ENCODE data around the gene PLOD3. TPM values are rescaled to one million over a fixed set of nuclear protein-coding genes. Genes with fewer than 3 reads are reported as not detected.

Gene PLOD3
- total RNA-seq, 2 experiments from 2014 or later = 18.8 to 19.7 TPM

DNA sequence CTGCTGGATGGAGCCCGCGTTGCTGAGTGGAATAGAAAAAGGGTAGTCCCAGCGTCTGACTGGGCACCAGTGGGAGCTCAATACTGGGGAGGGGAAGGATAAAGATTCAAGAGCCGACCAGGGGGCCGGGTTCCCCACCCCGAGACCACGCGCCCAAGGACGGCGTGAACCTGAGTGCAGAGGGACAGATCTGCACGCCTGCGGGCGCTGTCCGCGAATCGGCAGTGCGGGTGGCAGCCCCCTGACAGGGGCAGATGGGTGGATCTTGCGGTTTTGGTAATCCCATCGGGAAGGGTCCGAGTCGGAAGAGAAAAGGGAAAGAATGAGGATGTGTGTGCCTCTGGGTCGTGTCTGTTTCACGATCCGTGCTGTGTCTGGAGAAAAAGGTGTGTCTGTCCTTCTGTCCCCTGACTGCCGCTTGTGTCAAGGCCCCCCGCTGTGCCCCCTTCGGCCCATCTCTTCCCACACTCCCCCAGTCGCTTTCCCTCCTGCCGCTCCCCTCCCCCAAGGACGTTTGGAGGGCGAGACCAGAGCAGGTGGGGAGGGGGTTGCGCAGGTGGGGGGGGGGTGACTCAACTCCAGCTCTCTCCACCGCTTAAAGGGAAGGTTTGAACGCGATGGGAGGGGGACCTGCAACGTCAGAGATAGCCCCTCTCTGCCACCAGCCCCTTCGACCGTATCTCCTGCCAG lies 51.3 kb downstream of the PLOD3 start:
- Mint-ChIP-seq H3K27ac (no peak overlapping the region), H3K27me3 (ENCODE audit: low read depth) (peaks cover 66% of the 10 kb centered on the region), H3K4me3 (peak overlapping the region; percentile 77), H3K9me3 (no peaks in the 10 kb centered on the region), H3K4me1 (ENCODE audit: low read depth) (peaks cover 66% of the 10 kb centered on the region), H3K36me3 (ENCODE audit: low read depth) (peaks cover 3% of the 10 kb centered on the region)
- DNase-seq = no peak
- CTCF ChIA-PET = interaction anchor here (1.0 to 1.4 kb wide), 4 partner anchors 22 to 277 kb away, joined by 3 to 8 read pairs (median 3); partner anchors contain the start of genes IFT22 and UFSP1
- intact Hi-C loops (cut with micrococcal nuclease) = loop anchor here (1.0 to 10.0 kb wide), 4 partner anchors 8 to 271 kb away; partner anchors contain the start of genes ACHE, AP1S1 and IFT22

DNA sequence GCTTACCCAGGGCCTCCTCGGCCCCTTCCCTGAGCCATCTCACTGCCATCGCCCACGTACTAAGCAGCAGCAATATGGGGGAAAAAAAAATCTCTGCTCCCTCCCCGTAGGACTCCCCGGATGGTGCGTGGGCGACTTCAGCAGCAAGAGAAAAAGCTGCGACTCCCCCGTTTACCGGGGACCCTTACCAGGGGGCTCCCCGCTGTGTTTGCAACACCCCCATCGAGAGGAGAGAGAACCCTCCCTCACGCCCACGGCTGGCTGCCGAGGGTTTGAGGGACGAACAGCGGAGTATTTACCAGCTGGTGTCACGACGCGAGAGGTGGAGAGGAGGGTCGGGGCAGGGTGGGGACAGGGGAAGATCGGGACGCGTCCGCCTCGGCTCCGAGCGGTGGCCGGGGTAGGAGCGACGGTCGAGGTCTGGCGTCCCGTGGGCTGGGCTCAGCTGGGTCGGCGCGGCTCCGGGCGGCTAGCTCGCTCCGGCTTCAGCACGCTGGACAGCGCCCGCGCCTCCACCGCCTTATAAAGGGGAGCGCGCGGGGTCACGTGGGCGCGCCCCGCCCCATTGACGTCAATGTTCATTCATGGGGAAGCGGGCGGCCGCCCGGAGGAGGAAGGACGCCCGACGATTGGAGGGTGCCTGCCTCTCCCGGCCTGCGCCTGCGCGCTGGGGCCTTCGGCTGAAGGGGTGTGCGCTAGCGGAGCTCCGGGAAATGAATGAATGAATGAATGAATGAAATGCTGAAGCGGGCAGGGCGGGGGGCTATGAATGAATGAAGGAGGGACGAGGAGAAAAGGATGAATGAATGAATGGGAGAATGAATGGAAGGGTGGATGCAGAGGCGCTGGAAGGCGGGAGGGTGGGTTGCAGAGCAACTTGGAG lies 52.1 kb downstream of the PLOD3 start, which contains the start of gene VGF:
Gene VGF, minus strand, starts transcription at position 495 of the 883 bp plus-strand sequence. CDS start 726 bp downstream, outside the sequence.
- H3K27me3 Mint-ChIP-seq (ENCODE audit: low read depth) = peaks cover 58% of the 10 kb centered on the region

DNA sequence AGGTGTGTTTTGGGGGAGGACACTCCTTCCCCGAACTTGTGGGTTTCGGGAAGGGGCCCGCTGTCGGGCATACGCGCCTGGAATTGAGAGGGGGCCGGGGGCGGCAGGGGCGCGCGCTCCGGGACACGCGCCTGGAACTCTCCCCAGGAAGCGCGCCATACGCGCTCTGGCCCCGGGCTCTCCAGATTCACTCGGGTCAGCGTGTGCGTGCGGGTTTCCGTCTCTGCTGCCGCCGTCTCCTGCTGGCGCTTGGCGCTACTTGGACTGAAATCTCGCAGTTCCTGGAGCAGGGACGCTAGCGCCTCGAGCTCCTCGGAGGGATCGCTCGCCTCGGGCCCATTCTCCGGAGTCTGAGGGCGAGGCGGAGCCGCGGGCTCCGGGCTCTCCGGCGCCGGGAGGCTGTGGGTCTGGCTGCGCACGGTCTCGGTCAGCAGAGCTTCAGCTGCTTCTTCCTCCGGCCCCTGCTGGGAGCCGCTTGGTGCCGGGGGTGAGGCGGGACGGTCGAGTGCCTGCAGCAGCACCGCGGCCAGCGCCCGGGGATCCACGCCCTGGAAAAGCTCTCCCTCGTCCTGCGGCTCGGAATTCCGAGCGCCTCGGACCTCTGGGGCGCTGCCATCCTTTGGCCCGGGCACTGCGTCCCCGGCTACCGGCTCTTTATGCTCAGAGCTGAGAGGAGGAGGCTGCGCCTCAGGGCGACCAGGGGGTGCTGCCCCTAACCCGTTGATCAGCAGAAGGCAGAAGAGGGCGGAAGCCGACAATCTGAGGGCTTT lies 53.1 kb downstream of the PLOD3 start:
- DNase-seq = no peak
- H3K27ac Mint-ChIP-seq = no peak overlapping the region
- peaks cover 8% of the 10 kb centered on the region for H3K36me3 Mint-ChIP-seq (ENCODE audit: low read depth)
- no peak overlapping the region for H3K4me3 Mint-ChIP-seq
- peaks cover 48% of the 10 kb centered on the region for H3K4me1 Mint-ChIP-seq (ENCODE audit: low read depth)
- H3K27me3 Mint-ChIP-seq (ENCODE audit: low read depth) = peaks cover 50% of the 10 kb centered on the region
- CTCF ChIA-PET = no interaction called here
- H3K9me3 Mint-ChIP-seq = no peaks in the 10 kb centered on the region
- intact Hi-C loops (cut with micrococcal nuclease) = loop anchor here (10.0 kb wide), 1 partner anchor 269 kb away; the partner anchor contains the start of gene ACHE

More for the DNA sequence above, 52.1 kb downstream of the PLOD3 start, which contains the start of gene VGF:
- DNase-seq = peak; percentile 95
- Mint-ChIP-seq H3K4me3 (peak within 1 kb of the TSS; percentile 77), H3K36me3 (ENCODE audit: low read depth) (peaks cover 4% of the 10 kb centered on the region), H3K27ac (no peak within 1 kb of the TSS), H3K9me3 (no peaks in the 10 kb centered on the region), H3K4me1 (ENCODE audit: low read depth) (peaks cover 58% of the 10 kb centered on the region)
- CTCF ChIA-PET = interaction anchor here (0.7 to 1.4 kb wide), 5 partner anchors 21 to 276 kb away, joined by 3 to 8 read pairs (median 3); partner anchors contain the start of genes IFT22 and UFSP1
- intact Hi-C loops (cut with micrococcal nuclease) = loop anchor here (1.0 to 10.0 kb wide), 4 partner anchors 9 to 271 kb away; partner anchors contain the start of genes ACHE, AP1S1 and IFT22

DNA sequence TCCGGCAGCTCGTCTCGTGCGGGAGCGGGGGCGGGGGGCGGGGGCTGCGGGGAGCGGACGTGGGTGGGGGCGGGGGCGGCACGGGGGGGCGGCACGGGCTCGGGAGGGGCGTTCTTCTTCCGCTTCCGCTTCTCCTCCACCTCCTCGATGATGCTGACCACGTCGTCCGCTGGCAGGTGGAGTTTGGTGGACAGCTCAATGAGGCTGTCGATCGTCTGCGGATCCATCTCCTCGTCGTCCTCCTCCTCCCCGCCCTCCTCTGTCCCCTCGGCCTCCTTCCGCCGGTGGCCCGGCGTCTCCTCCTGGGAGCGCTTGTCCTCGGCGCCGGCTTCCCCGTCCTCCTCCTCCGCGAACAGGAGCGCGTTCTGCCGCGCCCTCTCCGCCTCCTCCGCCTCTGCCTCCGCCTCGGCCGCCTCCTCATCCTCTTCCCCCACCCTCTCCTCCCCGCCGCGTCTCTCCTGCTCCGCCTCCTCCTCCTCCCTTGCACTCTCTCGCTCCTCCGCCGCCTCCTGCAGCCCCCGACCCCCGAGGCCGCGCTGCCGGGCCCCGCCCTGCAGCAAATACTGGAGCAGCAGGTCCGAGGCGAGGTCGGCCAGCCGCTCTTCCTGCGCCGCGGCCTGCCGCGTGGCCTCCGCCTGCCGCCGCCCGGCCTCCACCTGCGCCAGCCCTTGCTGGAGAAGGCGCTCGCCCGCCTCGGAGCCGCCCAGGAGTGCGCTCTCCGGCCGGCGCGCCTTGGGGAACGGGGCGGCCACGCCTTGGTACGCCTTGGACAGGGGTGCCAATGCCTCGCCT lies 53.9 kb downstream of the PLOD3 start:
- H3K27me3 Mint-ChIP-seq (ENCODE audit: low read depth) = peaks cover 45% of the 10 kb centered on the region
- peak; percentile 23 for DNase-seq
- no peaks in the 10 kb centered on the region for H3K9me3 Mint-ChIP-seq
- CTCF ChIA-PET = interaction anchor here (0.6 kb wide), 1 partner anchor 30 kb away, joined by 3 read pairs; no protein-coding TSS in a partner anchor
- H3K27ac Mint-ChIP-seq = no peak overlapping the region
- intact Hi-C loops (cut with micrococcal nuclease) = loop anchor here (10.0 kb wide), 1 partner anchor 269 kb away; the partner anchor contains the start of gene ACHE
- H3K4me1 Mint-ChIP-seq (ENCODE audit: low read depth) = peaks cover 42% of the 10 kb centered on the region
- peak overlapping the region; percentile 56 for H3K4me3 Mint-ChIP-seq
- peaks cover 12% of the 10 kb centered on the region for H3K36me3 Mint-ChIP-seq (ENCODE audit: low read depth)

DNA sequence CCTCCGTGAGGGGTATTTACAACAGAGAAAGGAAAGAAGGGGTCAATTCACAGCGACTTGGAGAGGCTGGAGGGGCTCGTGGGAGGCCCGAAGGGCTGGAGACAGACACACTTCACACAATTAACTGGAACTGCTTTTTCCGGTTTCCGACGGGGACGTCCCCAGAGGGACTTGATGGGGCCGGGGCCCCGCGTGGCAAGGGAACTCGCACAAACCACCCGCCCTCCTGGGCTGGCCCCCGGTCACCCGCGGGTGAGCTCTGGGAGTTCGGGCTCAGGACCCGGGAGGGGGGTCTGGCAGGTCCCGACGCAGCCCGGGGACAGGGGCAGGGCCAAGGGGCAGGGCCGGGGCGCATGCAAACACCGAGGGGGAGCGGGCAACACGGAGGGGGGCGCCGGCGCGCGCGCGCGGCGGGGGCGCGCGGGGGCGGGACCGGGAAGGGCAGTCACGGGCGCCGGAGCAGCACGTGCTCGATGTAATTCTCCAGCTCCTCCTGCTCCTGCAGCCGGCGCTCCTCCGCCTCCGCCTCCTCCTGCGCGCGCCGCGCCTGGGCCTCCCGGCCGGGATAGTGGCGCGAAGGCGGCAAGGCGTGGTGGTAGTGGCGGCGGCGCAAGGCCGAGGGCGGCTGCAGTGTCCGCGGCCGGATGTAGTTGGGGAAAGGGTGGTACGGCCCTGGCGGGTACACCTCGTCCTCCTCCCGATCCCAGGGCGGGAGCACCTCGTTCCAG lies 54.7 kb downstream of the PLOD3 start:
- no peak for DNase-seq
- Mint-ChIP-seq H3K4me1 (ENCODE audit: low read depth) (peaks cover 38% of the 10 kb centered on the region), H3K9me3 (no peaks in the 10 kb centered on the region), H3K27me3 (ENCODE audit: low read depth) (peaks cover 41% of the 10 kb centered on the region), H3K36me3 (ENCODE audit: low read depth) (peaks cover 15% of the 10 kb centered on the region), H3K27ac (no peak overlapping the region), H3K4me3 (peak overlapping the region; percentile 36)
- intact Hi-C loops (cut with micrococcal nuclease) = loop anchor here (10.0 kb wide), 1 partner anchor 268 kb away; the partner anchor contains the start of gene ACHE
- CTCF ChIA-PET = interaction anchor here (0.6 kb wide), 1 partner anchor 30 kb away, joined by 3 read pairs; no protein-coding TSS in a partner anchor

DNA sequence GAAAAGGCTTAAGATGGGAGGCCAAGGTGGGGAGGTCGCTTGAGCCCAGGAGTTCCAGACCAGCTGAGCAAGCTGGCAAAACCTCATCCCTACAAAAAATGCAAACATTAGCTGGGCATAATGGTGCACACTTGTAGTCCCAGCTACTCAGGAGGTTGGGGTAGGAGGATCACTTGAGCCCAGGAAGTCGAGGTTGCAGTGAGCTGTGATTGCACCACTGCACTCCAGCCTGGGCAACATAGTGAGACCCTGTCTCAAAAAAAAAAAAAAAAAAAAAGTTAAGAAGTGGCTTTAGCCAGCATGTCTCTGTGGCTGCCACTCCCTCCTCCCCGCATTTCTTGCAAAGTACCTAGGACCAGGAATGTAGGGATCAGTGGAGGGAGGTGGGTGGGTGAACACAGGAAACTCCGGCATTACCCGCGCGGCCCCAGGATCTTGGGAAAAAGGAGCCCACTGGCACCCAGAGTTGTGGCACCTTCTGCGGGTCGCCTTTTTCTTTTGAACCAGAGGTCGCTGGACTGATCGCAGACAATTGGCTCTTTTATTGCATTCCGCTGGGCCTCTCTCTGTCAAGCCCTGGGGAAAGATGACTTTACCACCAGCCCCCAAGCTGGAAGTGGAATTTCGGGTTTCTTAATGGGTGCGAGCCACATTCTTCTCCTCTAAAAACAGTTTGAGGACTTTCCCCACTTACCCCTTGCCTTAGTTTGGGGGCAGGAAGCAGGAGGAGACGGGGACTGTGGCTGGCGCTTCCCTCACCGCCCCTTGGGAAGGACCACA lies 55.5 kb downstream of the PLOD3 start:
- no peak overlapping the region for H3K27ac Mint-ChIP-seq
- CTCF ChIA-PET = interaction anchor here (1.0 to 2.0 kb wide), 2 partner anchors 18 to 31 kb away, joined by 3 to 6 read pairs; no protein-coding TSS in a partner anchor

DNA sequence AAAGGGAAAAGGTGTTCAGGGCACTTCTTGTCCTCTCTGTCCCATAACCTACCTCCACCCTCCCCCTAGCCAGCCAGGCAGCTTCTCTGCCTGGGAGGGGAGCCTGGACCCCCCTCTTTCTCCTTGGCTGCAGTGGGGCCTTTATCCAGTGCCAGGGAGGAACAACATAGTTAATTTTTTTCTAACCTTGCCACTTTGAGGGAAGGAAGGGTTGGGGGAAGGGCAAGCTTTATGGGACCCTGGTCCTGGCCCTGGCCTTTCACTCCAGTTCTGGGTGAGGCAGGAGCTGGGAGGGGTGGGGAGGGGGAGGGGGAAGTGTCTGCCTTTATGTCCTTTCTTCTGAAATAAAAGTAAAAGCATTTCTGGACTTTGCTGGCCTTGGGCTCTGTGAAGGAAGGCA lies 56.5 kb downstream of the PLOD3 start:
- CTCF ChIA-PET = interaction anchor here (0.6 to 2.0 kb wide), 3 partner anchors 17 to 55 kb away, joined by 3 to 6 read pairs (median 3); no protein-coding TSS in a partner anchor
- no peak for DNase-seq
- intact Hi-C loops (cut with micrococcal nuclease) = loop anchor here (10.0 kb wide), 1 partner anchor 266 kb away; the partner anchor contains the start of gene ACHE
- Mint-ChIP-seq H3K4me3 (no peak overlapping the region), H3K36me3 (ENCODE audit: low read depth) (peaks cover 15% of the 10 kb centered on the region), H3K9me3 (no peaks in the 10 kb centered on the region), H3K4me1 (ENCODE audit: low read depth) (peaks cover 22% of the 10 kb centered on the region), H3K27me3 (ENCODE audit: low read depth) (peaks cover 26% of the 10 kb centered on the region), H3K27ac (no peak overlapping the region)

More for the DNA sequence above, 55.5 kb downstream of the PLOD3 start:
- Mint-ChIP-seq H3K4me3 (peak overlapping the region; percentile 36), H3K4me1 (ENCODE audit: low read depth) (peaks cover 30% of the 10 kb centered on the region), H3K36me3 (ENCODE audit: low read depth) (peaks cover 15% of the 10 kb centered on the region), H3K9me3 (no peaks in the 10 kb centered on the region), H3K27me3 (ENCODE audit: low read depth) (peaks cover 33% of the 10 kb centered on the region)
- intact Hi-C loops (cut with micrococcal nuclease) = loop anchor here (10.0 kb wide), 1 partner anchor 267 kb away; the partner anchor contains the start of gene ACHE
- no peak for DNase-seq

DNA sequence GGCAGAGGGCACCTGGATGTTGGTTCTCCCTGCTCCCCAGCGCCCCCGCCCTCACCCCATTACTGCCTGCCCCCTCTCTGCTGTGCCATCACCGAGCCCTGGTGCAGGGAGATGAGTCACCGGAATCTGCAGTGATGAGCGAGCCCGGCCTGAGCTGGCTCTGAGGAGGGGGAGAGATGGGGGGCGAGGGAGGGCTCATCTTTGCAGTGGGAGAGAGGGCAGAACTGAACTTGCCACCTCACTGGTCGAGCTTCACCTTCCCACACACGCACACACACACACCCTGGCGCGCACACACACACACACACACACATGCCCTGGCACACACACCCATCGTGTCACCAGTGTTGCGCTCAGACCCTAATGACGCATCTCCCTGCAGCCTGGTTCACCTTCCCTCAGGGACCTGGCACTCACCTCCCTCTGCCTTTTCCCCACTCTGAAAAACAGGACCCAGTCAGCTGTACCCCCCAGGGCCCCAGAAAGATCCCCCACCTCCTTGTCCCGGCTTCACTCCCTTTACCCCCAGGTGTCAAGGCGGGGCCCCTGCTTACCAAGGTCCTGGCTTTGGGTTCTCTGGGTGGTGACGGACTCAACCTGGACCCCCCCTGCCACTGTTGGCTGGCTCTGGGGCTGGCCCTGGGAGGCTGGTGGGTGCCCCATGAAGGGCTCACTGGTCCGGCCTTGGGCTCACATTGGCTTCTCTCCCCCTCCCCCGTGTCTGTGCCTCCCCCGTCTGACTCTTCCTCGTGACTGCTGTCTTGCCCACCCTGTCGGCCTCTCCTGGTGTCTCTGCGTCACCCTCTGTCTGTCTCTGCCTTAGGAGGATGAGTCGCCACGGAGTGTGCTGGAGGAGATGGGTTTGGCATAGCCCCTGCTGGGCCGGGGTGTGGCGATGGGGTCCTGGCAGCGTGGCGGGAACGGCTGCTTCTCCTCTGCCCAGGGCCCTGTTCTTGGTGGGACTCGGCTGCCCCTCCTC lies 57.4 kb downstream of the PLOD3 start:
- no peak for DNase-seq
- peaks cover 19% of the 10 kb centered on the region for H3K4me1 Mint-ChIP-seq (ENCODE audit: low read depth)
- no peak overlapping the region for H3K4me3 Mint-ChIP-seq
- H3K36me3 Mint-ChIP-seq (ENCODE audit: low read depth) = peaks cover 15% of the 10 kb centered on the region
- peaks cover 17% of the 10 kb centered on the region for H3K27me3 Mint-ChIP-seq (ENCODE audit: low read depth)
- CTCF ChIA-PET = interaction anchor here (2.0 kb wide), 1 partner anchor 16 kb away, joined by 6 read pairs; no protein-coding TSS in a partner anchor
- H3K9me3 Mint-ChIP-seq = no peaks in the 10 kb centered on the region
- H3K27ac Mint-ChIP-seq = no peak overlapping the region
- intact Hi-C loops (cut with micrococcal nuclease) = loop anchor here (10.0 kb wide), 1 partner anchor 265 kb away; the partner anchor contains the start of gene ACHE
